A549 (cell line): Measurements from ENCODE around the gene CD19. TPM values are rescaled to one million over a fixed set of nuclear protein-coding genes. Genes with fewer than 3 reads are reported as not detected.
"Not testable (repeated sequence)": the region's sequence is repeated elsewhere in the genome, so short reads cannot be mapped to it uniquely, and the experiment has no call there.

Source experiments
- ATAC-seq, 2 experiments: fragments of 200-7000 bp in 1 of 2; fragments of >200 bp in 1 of 2; cut with Nextera tagmentation in 1 of 2; cut with Tn5 transposase in 1 of 2; 3 replicates each; pipeline versions ENCODE4 v1.8.0 to v1.9.1; 2018 to 2020; ENCODE audit warnings: mild to moderate bottlenecking in 1 of 2, moderate library complexity in 1 of 2
- CTCF ChIA-PET: fragments of 300-600 bp; sonication (Branson Sonifier 250); formaldehyde crosslinking; extraction: SDS; loops from one replicate; lab custom pipeline; 2021; ENCODE audit warnings: antibody characterized with exemption, inconsistent platforms; lab: Yijun Ruan, JAX
- POLR2A ChIA-PET: fragments of 350-600 bp; formaldehyde crosslinking; extraction: SDS; loops from one replicate; lab custom pipeline; 2021; ENCODE audit warnings: antibody characterized with exemption, inconsistent platforms; lab: Yijun Ruan, JAX
- DNase-seq, 2 experiments: peaks; one replicate each; pipeline versions ENCODE4 v3.0.0 to v3.0.0-alpha.2; 2011 to 2016; ENCODE audit warnings: low read depth in 1 of 2, low spot score in 1 of 2
- FAIRE-seq: peaks from 2 replicates; lab custom pipeline; 2011; peaks lifted over from hg19 to GRCh38; lab: Jason Lieb, UNC
- H3K27ac ChIP-seq, 2 experiments: fragments of >200 bp; sonication (Bioruptor Twin); formaldehyde crosslinking; 3 replicates each; pipeline ENCODE4 v1.5.1; 2016 to 2017
- H3K4me1 ChIP-seq: fragments of >200 bp; sonication (Bioruptor Twin); formaldehyde crosslinking; 3 replicates; pipeline ENCODE4 v1.6.1; 2016
- H3K4me2 ChIP-seq: fragments of >200 bp; sonication (Bioruptor Twin); formaldehyde crosslinking; 3 replicates; pipeline ENCODE4 v1.6.1; 2016
- H3K4me3 ChIP-seq: fragments of >200 bp; sonication (Bioruptor Twin); formaldehyde crosslinking; 3 replicates; pipeline ENCODE4 v1.5.1; 2016
- H3K9me3 ChIP-seq: fragments of >200 bp; sonication (Bioruptor Twin); formaldehyde crosslinking; 3 replicates; pipeline ENCODE4 v1.6.1; 2016
- CBX2 ChIP-seq: fragments of 200-600 bp; sonication (generic); IDR thresholded peaks from 2 replicates; pipeline ENCODE4 v1.6.1; 2016; ENCODE audit warnings: low read depth, mild to moderate bottlenecking, borderline replicate concordance
- CHD2 ChIP-seq: fragments of 150-350 bp; IDR thresholded peaks from 2 replicates; pipeline ENCODE4 v1.6.1; 2014; ENCODE audit warnings: low read length; ENCODE audit not compliant: partially characterized antibody
- EHF ChIP-seq: fragments of 250-450 bp; sonication (Bioruptor Pico); IDR thresholded peaks from 2 replicates; pipeline ENCODE4 v1.5.0; 2020; ENCODE audit warnings: mild to moderate bottlenecking
- HOXB13 ChIP-seq: fragments of 250-450 bp; sonication (Bioruptor Pico); IDR thresholded peaks from 2 replicates; pipeline ENCODE4 v1.5.0; 2020; ENCODE audit warnings: low read depth, mild to moderate bottlenecking, moderate library complexity
- HOXB5 ChIP-seq: fragments of 250-450 bp; sonication (Bioruptor Pico); IDR thresholded peaks from 2 replicates; pipeline ENCODE4 v1.5.0; 2020; ENCODE audit warnings: mild to moderate bottlenecking, moderate library complexity
- JUN ChIP-seq, 2 experiments: fragments of >200 bp; sonication (Bioruptor Twin); formaldehyde crosslinking; IDR thresholded peaks; 2 replicates in 1 of 2; 3 replicates in 1 of 2; pipeline ENCODE4 v1.6.1; 2016 to 2017
- MAFK ChIP-seq: fragments of 450-650 bp; IDR thresholded peaks from 2 replicates; pipeline ENCODE4 v1.6.1; 2014; ENCODE audit not compliant: partially characterized antibody
- PHF8 ChIP-seq: fragments of 200-600 bp; sonication (generic); IDR thresholded peaks from 2 replicates; pipeline ENCODE4 v1.6.1; 2016; ENCODE audit warnings: low read depth, mild to moderate bottlenecking, antibody characterized with exemption, moderate library complexity, borderline replicate concordance
- POLR2A ChIP-seq: IDR thresholded peaks from 2 replicates; pipeline ENCODE4 v1.6.1; 2012; ENCODE audit warnings: mild to moderate bottlenecking, low read length
- TP53 ChIP-seq: fragments of 250-450 bp; sonication (Bioruptor Pico); IDR thresholded peaks from 2 replicates; pipeline ENCODE4 v1.5.0; 2021; ENCODE audit warnings: mild to moderate bottlenecking, moderate library complexity
- WGBS: methylation state at CpG from one replicate; pipeline ENCODE4 v1.1.6; 2017; ENCODE audit errors: missing lambda C conversion rate; 5-methylcytosine and 5-hydroxymethylcytosine counted together
- polyA plus RNA-seq, 4 experiments: library from polyadenylated mRNA; depleted of rRNA in 3 of 4; stranded (reverse); fragments of >200 nt; fragmentation: RNase III in 1 of 4; extraction: RNeasy Plus Mini Kit Qiagen cat#74134 plus additional on column Dnase treatment in 1 of 4; gene quantifications; 2 replicates in 3 of 4; 3 replicates in 1 of 4; pipeline ENCODE4 v1.2.3, GENCODE V29; 2011 to 2017
- TF ChIP-seq, protein P1 (sequence below): fragments of 450-650 bp; IDR thresholded peaks from 2 replicates; pipeline ENCODE4 v1.6.1; 2014; ENCODE audit warnings: antibody characterized with exemption
- TF ChIP-seq, protein P2 (sequence below): fragments of >200 bp; sonication (Bioruptor Twin); formaldehyde crosslinking; IDR thresholded peaks from 3 replicates; pipeline ENCODE4 v1.6.1; 2016
- TF ChIP-seq, protein P3 (sequence below): IDR thresholded peaks from 2 replicates; pipeline ENCODE4 v1.6.1; 2012
- TF ChIP-seq, protein P4 (sequence below): IDR thresholded peaks from 2 replicates; pipeline ENCODE4 v1.6.1; 2012; ENCODE audit warnings: low read depth, borderline replicate concordance
- TF ChIP-seq, protein P5 (sequence below): IDR thresholded peaks from 2 replicates; pipeline ENCODE4 v1.6.1; 2012

CD19 gene
- polyA plus RNA-seq, 2 of the 4 experiments (the other 2 are of a cell fraction) = not detected

DNA sequence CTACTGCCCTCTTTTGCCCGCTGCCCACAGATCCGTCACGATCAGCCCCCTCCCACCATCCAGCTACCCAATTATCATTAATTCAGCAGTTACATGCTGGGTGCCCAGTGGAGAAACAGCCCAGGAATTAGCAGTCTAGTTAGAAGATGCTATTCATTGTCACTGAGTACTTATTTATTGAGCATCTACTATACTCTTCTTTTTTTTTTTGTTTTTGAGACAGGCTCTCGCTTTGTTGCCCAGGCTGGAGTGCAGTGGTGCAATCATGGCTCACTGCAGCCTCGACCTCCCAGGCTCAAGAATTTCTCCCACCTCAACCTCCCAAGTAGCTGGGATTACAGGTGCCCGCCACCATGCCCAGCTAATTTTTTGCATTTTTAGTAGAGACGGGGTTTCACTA is 8.1 kb downstream of the CD19 start:
- H3K9me3 ChIP-seq, ATAC-seq, H3K4me3 ChIP-seq, CTCF ChIA-PET, H3K4me1 ChIP-seq, H3K27ac ChIP-seq, FAIRE-seq, H3K4me2 ChIP-seq, DNase-seq, POLR2A ChIA-PET: not testable (repeated sequence)
- 76% methylated on average over 7 of the region's 7 CpGs for WGBS

DNA sequence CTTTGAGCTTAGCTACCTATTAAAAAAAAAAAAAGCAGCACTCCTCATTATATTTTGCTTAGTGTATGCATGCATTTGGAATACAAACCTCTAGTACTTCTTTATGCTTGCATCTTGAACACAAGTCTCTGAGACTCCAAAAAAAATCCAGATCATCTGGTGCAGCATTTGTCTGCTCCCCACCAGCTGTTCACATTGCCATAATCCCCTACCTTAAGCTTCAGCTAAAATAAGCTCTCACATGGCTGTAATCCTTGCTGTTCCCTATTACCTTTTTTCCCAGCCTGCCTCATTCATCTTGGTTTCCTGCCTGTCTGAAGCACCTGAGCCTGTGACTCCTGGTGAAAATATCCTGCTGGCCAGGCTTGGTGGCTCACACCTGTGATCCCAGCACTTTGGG is 11.5 kb downstream of the CD19 start:
- TF ChIP-seq CHD2 = no peak
- no peak for TF ChIP-seq HOXB5 (CRISPR knock-in tag)
- ChIA-PET CTCF (interaction anchor here (1.3 to 10.5 kb wide), 6 partner anchors 12 to 98 kb away, joined by 3 to 190 read pairs (median 50); partner anchors contain the start of genes ATP2A1, CD19, RABEP2 and SH2B1), POLR2A (no interaction called here)
- no peak overlapping the region for H3K4me2 ChIP-seq
- no peak overlapping the region for H3K27ac ChIP-seq
- H3K9me3 ChIP-seq = no peaks in the 10 kb centered on the region
- DNase-seq (no peak), FAIRE-seq (no peak), ATAC-seq (no peak)
- H3K4me1 ChIP-seq = peaks cover 9% of the 10 kb centered on the region; the same call in 2 of the 3 replicates
- no peak overlapping the region for H3K4me3 ChIP-seq

DNA sequence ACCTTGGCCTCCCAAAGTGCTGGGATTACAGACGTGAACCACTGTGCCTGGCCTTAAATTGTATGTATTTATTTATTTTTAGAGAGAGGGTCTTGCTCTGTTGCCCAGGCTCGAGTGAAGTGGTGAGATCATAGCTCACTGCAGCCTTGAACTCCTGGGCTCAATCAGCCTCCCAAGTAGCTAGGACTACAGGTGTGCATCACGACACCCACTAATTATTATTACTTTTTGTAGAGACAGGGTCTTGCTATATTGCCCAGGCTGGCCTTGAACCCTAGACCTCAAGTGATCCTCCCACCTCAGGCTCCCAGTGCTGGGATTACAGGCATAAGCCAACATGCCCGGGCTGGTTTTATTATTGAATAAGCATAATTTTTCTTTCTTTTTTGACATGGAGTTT is 14.9 kb downstream of the CD19 start:
- POLR2A ChIA-PET = interaction anchor here (1.5 kb wide), 1 partner anchor 75 kb away, joined by 3 read pairs; no protein-coding TSS in a partner anchor
- CTCF ChIA-PET = interaction anchor here (0.6 to 10.5 kb wide), 11 partner anchors 9 to 125 kb away, joined by 3 to 190 read pairs (median 4); partner anchors contain the start of genes ATP2A1, ATXN2L, CD19 and RABEP2
- Histone ChIP-seq H3K27ac (peak overlapping the region in 1 of 2 experiments; percentile 77; a peak in 1 of 6 replicates), H3K4me1 (peaks cover 10% of the 10 kb centered on the region; the same call in 2 of the 3 replicates), H3K4me2 (no peak overlapping the region), H3K4me3 (no peak overlapping the region), H3K9me3 (no peaks in the 10 kb centered on the region)
- no peak for DNase-seq
- WGBS = 86% methylated on average over 4 of the region's 4 CpGs
- ATAC-seq = no peak
- TF ChIP-seq EHF (CRISPR knock-in tag) = no peak
- no peak for FAIRE-seq

DNA sequence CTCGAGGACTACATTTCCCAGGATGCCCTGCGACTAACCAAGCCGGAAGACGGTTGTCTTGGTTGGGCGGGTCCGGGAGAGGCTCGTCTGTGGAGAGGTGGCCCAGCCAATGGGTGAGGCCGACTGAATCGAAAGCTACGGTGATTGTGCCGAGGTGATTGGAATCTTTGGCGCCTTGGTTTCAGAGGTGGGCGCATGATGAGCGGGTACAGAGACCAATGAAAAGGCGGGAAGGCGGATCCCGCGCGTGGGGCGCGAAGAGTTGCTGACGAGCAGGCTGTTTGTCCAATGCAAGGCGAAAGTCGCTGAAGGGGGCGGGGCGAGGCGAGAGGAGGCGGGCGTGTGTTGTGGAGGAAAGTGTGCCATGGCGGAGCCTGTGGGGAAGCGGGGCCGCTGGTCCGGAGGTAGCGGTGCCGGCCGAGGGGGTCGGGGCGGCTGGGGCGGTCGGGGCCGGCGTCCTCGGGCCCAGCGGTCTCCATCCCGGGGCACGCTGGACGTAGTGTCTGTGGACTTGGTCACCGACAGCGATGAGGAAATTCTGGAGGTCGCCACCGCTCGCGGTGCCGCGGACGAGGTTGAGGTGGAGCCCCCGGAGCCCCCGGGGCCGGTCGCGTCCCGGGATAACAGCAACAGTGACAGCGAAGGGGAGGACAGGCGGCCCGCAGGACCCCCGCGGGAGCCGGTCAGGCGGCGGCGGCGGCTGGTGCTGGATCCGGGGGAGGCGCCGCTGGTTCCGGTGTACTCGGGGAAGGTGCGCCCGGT is 19.1 kb downstream of the CD19 start, which contains the start of gene NFATC2IP:
Gene NFATC2IP, plus strand, starts transcription at position 290 of the 762 bp plus-strand sequence. Its CDS starts 75 bp downstream, at position 365.
- Histone ChIP-seq H3K4me2 (peak within 1 kb of the TSS; percentile 97), H3K27ac (peak within 1 kb of the TSS; percentile 89 to 97), H3K9me3 (no peaks in the 10 kb centered on the region), H3K4me3 (peak within 1 kb of the TSS; percentile 91), H3K4me1 (peaks cover 14% of the 10 kb centered on the region)
- 2% methylated on average over 47 of the region's 79 CpGs for WGBS
- ATAC-seq = peak; percentile 93 to 97
- peak; percentile 98 to 100 for DNase-seq
- POLR2A ChIA-PET = interaction anchor here (0.9 to 1.7 kb wide), 5 partner anchors 23 to 128 kb away, joined by 3 to 13 read pairs (median 5); partner anchors contain the start of genes ATXN2L, RABEP2, SH2B1 and TUFM
- CTCF ChIA-PET = interaction anchor here (0.8 to 10.5 kb wide), 3 partner anchors 23 to 115 kb away, joined by 3 to 190 read pairs (median 3); partner anchors contain the start of gene ATP2A1
- peak; percentile 59; the same call in 1 of the 2 replicates for TF ChIP-seq PHF8
- TF ChIP-seq, protein P1, sequence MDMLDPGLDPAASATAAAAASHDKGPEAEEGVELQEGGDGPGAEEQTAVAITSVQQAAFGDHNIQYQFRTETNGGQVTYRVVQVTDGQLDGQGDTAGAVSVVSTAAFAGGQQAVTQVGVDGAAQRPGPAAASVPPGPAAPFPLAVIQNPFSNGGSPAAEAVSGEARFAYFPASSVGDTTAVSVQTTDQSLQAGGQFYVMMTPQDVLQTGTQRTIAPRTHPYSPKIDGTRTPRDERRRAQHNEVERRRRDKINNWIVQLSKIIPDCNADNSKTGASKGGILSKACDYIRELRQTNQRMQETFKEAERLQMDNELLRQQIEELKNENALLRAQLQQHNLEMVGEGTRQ = peak; percentile 35; the same call in 1 of the 2 replicates
- TF ChIP-seq CHD2 = peak; percentile 54
- TF ChIP-seq MAFK = peak; percentile 46
- TF ChIP-seq, protein P2, sequence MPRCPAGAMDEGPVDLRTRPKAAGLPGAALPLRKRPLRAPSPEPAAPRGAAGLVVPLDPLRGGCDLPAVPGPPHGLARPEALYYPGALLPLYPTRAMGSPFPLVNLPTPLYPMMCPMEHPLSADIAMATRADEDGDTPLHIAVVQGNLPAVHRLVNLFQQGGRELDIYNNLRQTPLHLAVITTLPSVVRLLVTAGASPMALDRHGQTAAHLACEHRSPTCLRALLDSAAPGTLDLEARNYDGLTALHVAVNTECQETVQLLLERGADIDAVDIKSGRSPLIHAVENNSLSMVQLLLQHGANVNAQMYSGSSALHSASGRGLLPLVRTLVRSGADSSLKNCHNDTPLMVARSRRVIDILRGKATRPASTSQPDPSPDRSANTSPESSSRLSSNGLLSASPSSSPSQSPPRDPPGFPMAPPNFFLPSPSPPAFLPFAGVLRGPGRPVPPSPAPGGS = 0 out of 3 replicates have a peak, but pooled peaks have one; percentile 41
- peak in 1 of 2 experiments; percentile 80; a peak in 2 of 5 replicates for TF ChIP-seq JUN (IDR thresholded peaks at IDR 0.05)
- TF ChIP-seq, protein P3, sequence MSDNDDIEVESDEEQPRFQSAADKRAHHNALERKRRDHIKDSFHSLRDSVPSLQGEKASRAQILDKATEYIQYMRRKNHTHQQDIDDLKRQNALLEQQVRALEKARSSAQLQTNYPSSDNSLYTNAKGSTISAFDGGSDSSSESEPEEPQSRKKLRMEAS = peak; percentile 77
- TF ChIP-seq POLR2A = peak; percentile 81
- no peak for TF ChIP-seq HOXB13 (CRISPR knock-in tag)
- TF ChIP-seq, protein P4, sequence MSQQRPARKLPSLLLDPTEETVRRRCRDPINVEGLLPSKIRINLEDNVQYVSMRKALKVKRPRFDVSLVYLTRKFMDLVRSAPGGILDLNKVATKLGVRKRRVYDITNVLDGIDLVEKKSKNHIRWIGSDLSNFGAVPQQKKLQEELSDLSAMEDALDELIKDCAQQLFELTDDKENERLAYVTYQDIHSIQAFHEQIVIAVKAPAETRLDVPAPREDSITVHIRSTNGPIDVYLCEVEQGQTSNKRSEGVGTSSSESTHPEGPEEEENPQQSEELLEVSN = peak; percentile 68; the same call in 1 of the 2 replicates
- TF ChIP-seq, protein P5, sequence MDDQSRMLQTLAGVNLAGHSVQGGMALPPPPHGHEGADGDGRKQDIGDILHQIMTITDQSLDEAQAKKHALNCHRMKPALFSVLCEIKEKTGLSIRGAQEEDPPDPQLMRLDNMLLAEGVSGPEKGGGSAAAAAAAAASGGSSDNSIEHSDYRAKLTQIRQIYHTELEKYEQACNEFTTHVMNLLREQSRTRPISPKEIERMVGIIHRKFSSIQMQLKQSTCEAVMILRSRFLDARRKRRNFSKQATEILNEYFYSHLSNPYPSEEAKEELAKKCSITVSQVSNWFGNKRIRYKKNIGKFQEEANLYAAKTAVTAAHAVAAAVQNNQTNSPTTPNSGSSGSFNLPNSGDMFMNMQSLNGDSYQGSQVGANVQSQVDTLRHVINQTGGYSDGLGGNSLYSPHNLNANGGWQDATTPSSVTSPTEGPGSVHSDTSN = peak; percentile 99
- TF ChIP-seq TP53 (CRISPR knock-in tag) = no peak
- no peak for TF ChIP-seq CBX2
- peak; percentile 54 for FAIRE-seq
